Sciatic nerve (tissue), 2 donors: ENCODE measurements around the gene RABGGTA. TPM values are rescaled to one million over a fixed set of nuclear protein-coding genes. Genes with fewer than 3 reads are reported as not detected.

Experiments
- ATAC-seq: fragments of 200-7000 bp; cut with Tn5 transposase; one replicate; pipeline ENCODE4 v1.9.1; 2020; ENCODE audit warnings: mild to moderate bottlenecking, moderate library complexity
- DNase-seq: peaks from one replicate; pipeline ENCODE4 v3.0.0-alpha.2; 2020; ENCODE audit warnings: low spot score
- intact Hi-C: fragments of 100-400 bp; cut with DNase I; formaldehyde crosslinking; loops from one replicate; pipeline ENCODE4 v1.14.2; 2022
- total RNA-seq: library from RNA; stranded (reverse); fragmentation: NEBNext Ultra II Directional; extraction: Animal tissue kit (Norgen Biotek cat#: 25700); gene quantifications from one replicate; pipeline ENCODE4 v1.2.1, GENCODE V29; 2021
- donor health status: DM: no; HTN: no; CAD: no.
- donor health status: DM: no; HTN: no; CAD: no.

RABGGTA gene
- total RNA-seq, 1 donor from 2014 or later = 31.9 TPM

DNA sequence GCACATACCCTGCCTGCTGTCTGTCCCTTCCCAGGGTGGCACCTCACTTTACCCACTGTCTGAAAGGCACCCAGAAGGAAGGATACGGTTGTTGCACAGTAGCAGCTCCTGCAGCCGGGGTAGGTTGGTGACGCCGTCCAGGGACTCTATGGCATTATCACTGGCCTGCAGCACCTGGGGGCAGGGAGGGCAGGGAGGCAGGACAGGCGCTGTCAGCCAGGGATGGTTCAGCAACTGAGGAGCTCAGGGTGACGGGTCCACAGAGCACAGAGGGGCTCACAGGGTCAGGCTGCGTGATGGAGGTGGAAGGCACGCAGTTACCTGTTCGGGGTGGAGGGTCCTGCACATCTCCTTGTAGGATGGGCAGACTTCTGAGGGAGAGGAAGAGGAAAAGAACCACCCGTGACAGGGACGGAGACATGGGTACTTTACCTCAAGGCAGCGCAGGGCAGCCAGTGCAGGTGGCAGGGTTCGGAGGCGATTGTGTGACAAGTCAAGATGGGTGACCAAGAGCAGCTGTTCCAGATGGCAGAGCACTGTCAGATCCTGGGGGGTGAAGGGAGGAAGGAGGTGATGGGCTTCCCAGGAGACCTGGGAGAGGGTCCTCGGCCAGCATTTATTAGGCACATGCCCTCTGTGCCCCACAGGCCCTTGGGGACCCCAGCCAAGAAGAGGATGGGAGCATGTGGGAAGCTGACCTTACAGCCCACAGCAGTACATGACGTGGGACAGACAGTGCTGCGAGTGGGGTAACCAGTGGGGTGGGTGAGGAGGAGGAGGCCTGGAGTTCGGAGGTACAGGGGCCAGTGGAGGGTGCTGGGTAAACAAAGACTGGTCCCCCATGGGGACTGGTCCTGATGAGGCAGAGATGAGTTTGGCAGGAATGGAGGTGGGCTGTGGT, 4.8 kb downstream of the RABGGTA start:
- DNase-seq (no peak), ATAC-seq (no peak)
- intact Hi-C loops = no loop called here

DNA sequence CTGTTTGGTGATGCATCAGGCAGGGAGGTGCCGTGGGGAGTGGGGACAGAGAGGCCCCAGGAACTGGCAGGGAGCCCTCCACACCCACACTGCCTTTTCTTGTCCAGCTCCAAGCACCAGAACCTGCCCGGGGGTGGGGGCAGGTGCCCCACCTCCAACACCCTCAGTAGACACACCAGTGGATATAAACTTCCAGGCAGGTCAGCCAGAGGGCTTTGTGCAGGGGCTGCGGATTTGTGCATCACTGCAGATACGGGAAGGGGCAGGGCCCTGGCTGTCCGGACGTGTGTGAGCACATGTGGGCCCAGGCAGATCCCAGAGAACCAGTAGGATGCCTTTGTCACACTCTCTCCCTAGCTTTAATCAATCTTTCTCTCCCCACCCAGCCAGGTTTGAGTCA, 7.1 kb downstream of the RABGGTA start:
- no peak for ATAC-seq
- intact Hi-C loops = no loop called here
- no peak for DNase-seq

DNA sequence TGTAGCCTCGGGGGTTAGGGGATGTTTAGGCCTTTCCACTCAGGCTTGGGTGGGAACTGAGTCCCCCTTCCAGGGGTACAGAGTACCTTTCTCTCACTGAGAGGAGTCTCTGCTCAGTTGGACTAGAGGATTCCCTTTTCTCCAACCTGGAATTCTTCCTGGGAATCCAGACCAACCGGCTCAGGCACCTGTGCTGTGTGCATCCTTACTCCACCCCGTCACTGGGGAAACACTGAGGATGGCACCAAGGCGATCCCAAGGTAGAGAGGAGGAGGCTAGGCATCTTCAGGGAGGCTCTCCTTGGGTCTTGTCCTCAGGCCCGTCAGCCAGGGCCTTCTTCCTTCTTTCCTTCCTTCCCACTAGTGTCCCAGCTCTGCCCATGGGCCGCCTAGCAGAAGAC, 7.5 kb downstream of the RABGGTA start:
- DNase-seq = no peak

DNA sequence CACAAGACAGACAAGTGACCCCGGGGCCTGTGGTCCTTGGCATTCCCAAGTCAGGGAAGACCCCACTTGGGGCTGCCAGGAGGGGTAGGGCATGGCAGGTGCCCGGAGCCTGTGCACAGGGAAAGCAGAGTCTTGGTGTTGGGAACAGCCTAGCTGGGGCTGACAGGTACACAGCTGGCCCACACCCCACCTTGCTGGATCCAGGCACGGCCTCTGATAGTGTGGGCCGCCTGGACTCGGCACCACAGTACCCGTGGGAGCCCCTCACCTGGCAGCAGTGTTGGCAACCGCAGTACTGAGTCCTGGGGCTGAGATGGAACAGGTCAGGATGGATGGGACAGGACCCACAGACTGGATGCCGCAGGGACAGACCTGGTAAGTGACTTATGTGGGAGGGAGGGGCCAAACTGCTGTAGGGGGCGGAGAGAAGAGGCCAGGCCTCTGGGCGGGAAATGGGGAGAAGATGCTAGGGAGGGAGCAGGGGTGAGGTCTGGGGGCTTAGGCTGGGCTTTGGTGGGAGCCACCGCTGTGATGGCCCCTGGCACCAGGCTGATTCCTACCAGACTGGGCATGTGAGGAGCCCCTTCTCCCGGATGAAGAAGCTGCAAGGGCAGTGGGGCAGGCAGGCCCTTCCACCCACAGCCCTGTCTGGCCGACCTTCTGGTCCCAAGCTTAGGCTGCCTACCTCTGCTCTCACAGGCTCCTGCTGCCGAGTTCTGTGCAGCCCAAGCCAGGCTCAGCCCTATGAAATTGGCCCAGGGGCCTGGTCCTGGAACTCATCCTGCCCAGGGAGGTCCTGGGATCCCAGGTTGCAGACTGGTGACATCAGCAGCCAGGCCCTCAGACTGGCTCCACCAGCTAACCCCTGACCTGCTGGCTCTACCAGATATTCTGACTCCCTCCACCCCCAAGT, 8.3 kb downstream of the RABGGTA start, which contains the start of gene TGM1:
TGM1 (minus strand) TSS at position 357 of the 913 bp plus-strand sequence. CDS start 825 bp downstream, outside the sequence.
- intact Hi-C loops = no loop called here
- ATAC-seq (no peak), DNase-seq (no peak)

More for the DNA sequence above, 7.5 kb downstream of the RABGGTA start:
- no peak for ATAC-seq
- intact Hi-C loops = no loop called here

DNA sequence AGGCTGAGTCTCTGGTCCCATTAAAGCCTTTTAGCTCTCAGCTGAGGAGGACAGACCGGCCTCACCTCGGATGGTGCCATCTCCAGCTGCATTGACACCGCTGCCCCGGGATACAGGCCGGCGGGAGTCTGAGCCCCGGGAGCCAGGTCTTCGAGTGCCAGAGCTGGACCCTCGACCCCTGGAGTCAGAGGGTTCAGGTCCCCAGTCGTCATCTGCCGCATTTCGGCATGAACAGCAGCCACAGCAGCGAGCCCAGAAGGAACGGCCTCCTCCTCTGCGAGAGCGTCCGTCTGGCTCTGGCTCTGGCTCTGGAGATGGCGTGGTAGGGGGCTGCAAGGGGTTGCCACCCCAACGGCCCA, 9.4 kb downstream of the RABGGTA start:
- no peak for ATAC-seq
- intact Hi-C loops = no loop called here
- DNase-seq = no peak

DNA sequence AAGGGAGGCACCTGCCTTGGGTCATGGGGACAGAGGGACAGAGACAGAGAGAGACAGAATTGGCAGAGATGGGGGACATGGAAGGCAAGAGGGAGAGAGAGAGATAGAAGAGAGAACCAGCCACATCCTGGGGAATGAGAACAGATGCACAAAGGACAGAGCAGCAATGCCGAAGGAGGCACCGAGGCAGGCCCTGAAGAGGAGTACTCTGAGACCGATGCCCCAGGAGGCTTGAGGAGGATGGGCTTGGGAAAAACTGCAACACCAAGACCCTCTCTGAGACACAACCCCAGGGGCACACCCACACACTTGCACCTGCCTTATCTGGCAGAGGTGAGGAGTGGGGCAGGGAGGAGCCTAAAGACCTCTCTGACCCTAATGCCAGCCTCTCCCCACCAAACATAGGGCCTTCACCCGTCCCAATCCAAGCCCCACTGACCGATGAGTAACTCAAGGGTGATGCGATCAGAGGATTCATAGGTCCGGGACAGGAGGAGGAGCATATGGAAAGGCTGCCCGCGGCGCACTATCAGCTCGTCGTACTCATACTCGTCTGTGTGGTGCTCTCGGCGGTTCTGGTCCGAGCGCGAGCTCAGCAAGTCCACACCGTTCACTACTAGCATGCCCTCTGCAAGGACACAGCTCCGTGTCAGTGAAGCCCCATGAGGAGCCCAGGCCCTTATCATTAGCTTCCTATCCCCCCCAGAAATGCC, 10.0 kb downstream of the RABGGTA start:
- no peak for DNase-seq
- intact Hi-C loops = no loop called here
- ATAC-seq = no peak

DNA sequence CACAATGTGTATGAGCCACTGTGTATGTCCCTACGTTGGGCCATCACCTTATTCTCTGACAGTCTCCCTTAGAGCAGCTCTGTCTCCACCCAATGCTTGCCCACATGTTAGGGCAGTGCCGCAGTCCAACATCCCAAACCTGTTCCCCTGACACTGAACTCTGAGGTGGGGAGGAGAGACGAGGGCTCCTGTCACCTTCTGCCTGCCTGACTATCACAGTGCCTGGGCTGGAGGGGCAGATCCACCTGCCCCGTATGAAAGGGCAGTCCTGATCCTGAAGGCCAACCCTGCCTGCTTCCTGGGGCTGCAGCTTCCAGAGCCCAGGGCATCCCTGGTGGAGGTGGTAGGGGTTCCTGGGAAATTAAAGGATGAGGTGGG, 10.6 kb downstream of the RABGGTA start:
- ATAC-seq = no peak
- no peak for DNase-seq
- intact Hi-C loops = no loop called here

DNA sequence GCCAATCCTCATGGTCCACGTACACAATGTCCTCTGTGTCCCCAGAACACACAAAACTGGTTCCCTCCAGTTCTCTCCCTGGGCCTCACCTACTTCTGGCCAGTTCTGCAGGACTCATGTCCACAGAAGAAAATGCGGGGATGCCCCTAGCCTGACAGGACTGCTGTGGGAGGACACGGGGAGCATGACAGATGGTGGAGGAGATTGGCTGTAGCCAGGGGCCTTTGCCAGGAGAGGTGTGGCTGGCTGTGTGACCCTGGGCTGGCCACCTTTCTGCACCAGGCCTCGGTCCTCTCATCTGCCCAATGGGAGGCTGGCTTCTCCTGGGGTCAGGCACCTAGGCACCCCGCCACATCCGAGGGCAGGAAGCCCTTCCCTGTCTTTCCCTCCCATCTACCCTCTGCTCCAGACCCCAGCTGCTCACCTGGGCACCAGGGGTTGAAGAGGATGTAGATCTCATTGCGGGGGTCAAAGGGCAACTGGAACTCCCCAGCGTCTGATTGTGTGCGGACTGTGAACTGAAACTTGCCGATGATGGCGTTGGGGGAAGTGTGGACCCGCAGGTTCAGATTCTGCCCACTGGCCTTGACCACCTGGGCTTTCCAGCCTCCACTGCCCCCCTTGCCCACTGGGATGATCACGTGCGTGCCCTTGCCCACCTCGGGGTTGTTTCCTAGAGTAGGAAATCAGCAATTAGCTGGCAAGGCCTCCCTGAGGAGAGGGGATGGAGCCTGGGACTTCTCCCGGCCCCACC, 11.2 kb downstream of the RABGGTA start:
- ATAC-seq (no peak), DNase-seq (no peak)
- intact Hi-C loops = no loop called here

DNA sequence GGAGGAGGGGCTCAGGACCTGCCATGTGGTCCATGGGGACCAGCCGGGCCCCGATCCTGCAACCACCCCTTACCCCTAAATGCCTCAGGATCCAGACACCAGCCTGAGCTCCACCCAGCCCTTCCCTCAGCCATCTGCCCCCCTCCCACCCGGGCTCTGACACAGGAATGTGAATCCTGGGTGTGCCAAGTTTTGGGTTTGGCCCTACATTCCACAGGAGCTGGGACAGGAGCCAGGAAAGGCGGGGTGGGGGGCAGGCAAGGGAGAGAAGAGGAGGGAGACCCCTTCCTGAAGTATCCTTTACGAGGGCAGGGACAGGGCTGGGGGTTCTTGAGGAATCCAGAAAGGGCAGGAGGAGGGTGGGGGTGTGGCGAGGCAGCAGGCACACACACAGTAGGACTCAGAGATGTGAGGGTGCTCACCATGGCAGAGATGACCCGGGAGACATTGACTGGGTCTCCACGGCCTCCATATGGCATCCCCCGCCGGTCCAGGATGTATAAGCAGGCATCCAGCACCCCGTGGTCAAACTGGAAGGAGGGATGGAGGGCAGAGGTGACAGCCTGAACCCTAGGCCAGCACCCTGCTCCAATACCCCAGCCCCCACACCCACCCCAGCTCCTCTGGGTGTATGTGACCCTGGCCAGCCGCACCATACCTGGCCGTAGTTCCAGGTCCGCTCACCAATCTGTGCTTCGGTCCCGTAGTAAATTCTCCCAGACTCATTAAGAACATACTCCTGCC, 11.9 kb downstream of the RABGGTA start:
- intact Hi-C loops = no loop called here
- DNase-seq = no peak
- ATAC-seq = peak; percentile 68

DNA sequence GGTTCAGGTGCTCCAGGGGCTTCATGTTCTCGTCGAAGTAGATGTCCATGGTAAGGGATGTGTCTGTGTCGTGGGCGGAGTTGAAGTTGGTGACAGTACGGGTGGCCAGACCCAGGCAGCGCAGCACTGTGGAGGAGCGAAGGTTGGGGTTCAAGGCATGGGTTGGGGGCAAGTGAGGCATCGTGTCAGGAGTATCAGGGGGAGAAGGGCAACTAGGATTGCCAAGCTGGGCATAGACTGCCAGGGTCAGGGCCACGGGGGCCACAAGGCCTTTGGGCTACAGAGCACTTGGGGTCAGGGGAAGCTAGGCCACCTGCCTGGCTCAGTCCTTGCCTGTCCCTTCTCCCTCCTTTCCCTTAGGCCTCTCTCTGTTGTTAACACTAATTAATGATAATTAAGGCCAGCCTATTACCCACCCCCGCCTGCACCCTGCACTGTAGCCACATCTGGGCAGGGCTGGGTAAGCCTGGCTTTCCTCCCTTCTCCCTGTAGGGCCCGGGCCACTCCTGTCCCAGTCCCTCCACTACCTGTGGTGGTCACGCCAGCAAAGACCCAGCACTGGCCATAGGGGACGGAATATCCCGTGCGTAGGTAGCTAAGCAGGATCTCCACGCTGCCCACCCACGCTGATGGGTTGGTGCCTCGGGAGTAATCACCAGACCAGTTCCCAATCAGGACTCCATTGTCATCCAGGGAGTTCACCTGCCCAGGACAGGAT, 12.7 kb downstream of the RABGGTA start:
- ATAC-seq (peak; percentile 8), DNase-seq (no peak)
- intact Hi-C loops = no loop called here

DNA sequence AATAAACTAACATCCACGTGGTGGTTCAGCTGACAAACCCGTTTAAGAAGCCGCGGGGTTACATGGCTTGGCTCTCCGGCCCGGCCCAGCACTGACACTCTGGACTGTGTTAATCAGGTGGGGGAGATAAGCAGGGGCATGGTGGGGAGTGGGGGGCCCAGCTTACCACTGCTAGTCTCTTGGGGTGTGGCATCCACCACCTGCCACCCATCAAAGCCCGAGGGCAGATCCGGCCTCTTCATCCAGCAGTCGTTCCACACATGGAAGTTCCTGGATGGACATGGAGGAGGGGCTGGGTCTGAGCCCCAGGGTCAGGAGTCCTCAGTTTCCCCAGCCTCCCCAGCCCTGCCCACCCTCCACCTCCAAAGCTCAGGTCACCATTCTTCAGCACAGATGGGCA, 13.3 kb downstream of the RABGGTA start:
- ATAC-seq (no peak), DNase-seq (no peak)
- intact Hi-C loops = no loop called here

DNA sequence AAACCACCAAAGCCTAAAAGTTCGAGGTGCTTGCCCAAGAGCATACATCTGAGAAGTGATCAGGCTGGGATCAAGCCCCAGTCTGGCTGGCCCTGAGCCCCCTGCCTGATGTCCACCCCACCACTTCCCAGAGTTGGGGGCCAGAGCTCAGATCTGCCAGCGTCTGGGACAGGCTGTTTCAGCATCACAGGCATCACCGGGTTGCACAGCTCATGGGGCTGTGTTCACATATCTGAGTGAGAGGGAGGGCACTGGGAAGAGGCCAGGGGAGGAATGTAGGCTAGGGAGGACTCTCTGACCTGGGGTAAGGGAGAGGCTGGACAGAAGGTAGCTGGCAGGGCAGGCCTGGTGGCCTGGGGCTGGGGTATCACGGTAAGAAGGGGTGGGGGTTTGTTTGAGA, 14.4 kb downstream of the RABGGTA start:
- ATAC-seq = peak; percentile 42
- intact Hi-C loops = no loop called here
- DNase-seq = peak; percentile 48

DNA sequence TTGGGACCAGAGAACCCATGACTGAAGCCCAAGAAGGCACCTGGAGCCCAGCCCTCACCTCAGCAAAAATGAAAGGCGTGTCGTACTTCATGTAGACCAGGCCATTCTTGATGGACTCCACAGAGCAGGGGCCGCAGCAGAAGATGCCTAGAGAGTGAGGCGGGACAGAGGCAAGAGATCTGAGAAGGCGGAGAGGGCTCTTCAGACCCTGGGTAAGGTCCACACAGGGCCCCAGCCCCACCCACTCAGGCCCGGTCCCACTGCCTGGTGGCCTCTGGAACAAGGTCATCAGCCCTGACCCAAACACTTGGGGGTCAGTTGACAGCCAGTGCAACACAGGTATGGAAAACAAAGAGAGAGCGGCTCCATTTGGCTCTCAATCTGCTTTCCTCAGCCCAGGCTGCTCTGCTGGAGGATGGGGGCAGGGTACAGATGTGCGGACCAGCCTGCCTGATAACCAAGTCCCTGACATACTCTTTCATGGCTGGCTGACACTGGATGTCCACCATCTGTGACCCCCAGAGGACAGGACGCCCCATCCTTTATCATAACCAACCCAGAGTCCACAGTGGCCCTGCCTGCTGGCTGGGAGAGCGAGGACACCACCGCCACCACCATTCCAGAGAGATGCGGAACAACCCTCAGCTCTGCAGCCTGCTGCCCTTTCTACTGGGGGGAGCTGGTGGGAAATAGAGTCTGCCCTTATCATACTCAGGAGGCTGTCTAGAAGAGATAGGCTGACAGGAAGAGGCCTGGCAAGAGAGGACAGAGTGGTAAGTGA, 15.3 kb downstream of the RABGGTA start:
- intact Hi-C loops = no loop called here
- DNase-seq (peak; percentile 33), ATAC-seq (no peak)

DNA sequence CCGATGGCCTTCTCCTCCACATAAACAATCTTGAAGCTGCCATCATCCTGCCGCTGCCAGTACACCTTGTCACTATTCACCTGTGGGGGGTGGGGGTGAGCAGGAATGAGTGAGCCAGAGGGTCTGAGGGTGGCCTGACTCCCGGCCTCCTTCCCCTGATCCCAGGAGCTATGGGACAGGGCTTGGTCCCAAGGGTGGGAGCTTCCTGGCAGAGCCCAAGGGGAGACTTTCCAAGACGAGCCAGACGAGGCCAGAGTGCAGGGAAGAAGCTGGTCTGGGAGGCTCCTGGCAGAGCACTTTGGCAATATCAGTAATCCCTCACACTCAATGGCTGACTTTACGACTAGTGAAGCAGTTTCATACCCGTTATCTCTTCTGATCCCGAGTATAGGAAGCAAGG, 16.0 kb downstream of the RABGGTA start:
- ATAC-seq = no peak
- peak; percentile 42 for DNase-seq
- intact Hi-C loops = no loop called here

DNA sequence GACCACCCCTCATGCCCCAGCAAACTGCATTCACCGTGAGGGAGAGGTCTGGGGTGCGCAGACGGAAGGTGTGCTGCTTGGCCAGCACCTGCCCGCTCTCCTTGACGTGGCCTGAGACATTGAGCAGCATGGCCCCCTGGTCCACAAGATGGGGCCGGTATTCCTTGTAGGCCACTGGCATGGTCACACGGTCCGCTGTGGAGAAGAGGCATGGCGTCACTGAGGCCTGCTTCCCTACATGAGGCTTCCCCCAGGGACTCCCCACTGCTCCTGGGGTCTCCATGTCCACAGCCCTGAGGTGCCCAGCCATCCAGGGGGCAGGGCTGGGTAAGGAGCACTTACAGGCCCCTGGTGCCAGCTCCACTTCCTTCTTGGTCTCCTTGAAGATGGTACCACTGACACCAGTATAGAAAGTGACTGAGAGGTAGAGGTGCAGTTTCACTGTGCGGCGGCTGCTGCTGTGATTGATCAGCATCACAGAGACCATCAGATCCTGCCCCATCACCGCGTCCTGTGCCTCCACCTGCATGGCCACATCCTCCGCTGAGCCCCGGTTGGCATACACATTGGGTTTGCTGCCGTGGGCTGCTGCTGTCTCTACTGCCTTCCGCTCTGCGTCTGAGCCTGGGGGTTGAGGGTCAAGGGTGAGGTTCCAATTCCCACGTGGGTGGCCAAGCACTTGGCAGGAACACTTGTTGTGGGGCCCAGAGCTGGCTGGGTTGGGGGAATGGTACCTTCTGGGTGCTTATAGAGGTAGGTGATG, 16.6 kb downstream of the RABGGTA start:
- ATAC-seq (no peak), DNase-seq (no peak)
- intact Hi-C loops = no loop called here

DNA sequence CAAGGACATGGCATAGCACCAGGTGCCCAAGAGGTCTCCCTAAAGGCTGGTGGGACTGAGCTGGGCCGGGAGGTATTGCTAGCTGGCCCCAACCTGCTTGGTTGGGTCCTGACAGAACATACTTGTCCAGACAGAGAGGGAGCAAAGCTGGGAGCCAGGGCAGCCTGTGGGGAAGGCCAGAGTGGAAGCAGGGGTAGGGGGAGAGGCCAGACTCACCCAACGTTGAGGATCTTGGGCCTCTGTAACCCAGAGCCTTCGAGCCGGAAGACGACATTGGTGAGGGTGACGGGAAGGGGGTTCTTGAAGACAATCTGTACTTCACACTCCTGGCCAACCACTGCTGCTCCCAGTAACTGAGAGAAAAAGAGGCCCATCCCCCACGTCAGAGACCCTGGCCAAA, 17.5 kb downstream of the RABGGTA start:
- DNase-seq (no peak), ATAC-seq (no peak)
- intact Hi-C loops = no loop called here
